SK-N-SH treated with all-trans-retinoic acid at 6 μM for 48 hours (cell line): ENCODE measurements around the gene DIP2B.

Experiments
- ARNTL ChIP-seq: fragments of 450-650 bp; formaldehyde crosslinking; IDR thresholded peaks from 2 replicates; pipeline ENCODE4 v1.5.0; 2020; ENCODE audit warnings: low read depth, mild to moderate bottlenecking, moderate library complexity, borderline replicate concordance
- BACH2 ChIP-seq: fragments of 250-450 bp; sonication (Bioruptor Pico); IDR thresholded peaks from 2 replicates; pipeline ENCODE4 v1.9.0; 2021; ENCODE audit warnings: mild to moderate bottlenecking, borderline replicate concordance
- CSDC2 ChIP-seq: fragments of 250-450 bp; sonication (Bioruptor Pico); IDR thresholded peaks from 2 replicates; pipeline ENCODE4 v1.5.0; 2020; ENCODE audit warnings: mild to moderate bottlenecking, moderate library complexity
- GLIS3 ChIP-seq: fragments of 250-450 bp; sonication (Bioruptor Pico); IDR thresholded peaks from 2 replicates; pipeline ENCODE4 v1.5.0; 2020; ENCODE audit warnings: mild to moderate bottlenecking, moderate library complexity
- OSR1 ChIP-seq: fragments of 250-450 bp; sonication (Bioruptor Pico); IDR thresholded peaks from 2 replicates; pipeline ENCODE4 v1.8.0; 2022; ENCODE audit warnings: moderate library complexity, mild to moderate bottlenecking, inconsistent platforms
- RARB ChIP-seq: fragments of 250-450 bp; sonication (Bioruptor Pico); IDR thresholded peaks from 2 replicates; pipeline ENCODE4 v1.8.0; 2021; ENCODE audit warnings: mild to moderate bottlenecking, moderate library complexity
- SNAI2 ChIP-seq: fragments of 250-450 bp; sonication (Bioruptor Pico); IDR thresholded peaks from 2 replicates; pipeline ENCODE4 v1.5.0; 2020; ENCODE audit warnings: mild to moderate bottlenecking, moderate library complexity
- TCF4 ChIP-seq: fragments of 250-450 bp; sonication (Bioruptor Pico); IDR thresholded peaks from 2 replicates; pipeline ENCODE4 v1.8.0; 2021; ENCODE audit warnings: mild to moderate bottlenecking, moderate library complexity, borderline replicate concordance
- ZFP3 ChIP-seq: fragments of 250-450 bp; sonication (Bioruptor Pico); IDR thresholded peaks from 2 replicates; pipeline ENCODE4 v1.5.0; 2020; ENCODE audit warnings: mild to moderate bottlenecking, moderate library complexity
- ZFP30 ChIP-seq: fragments of 450-650 bp; formaldehyde crosslinking; IDR thresholded peaks from 2 replicates; pipeline ENCODE4 v1.5.0; 2022; ENCODE audit warnings: mild to moderate bottlenecking, moderate library complexity
- TF ChIP-seq, protein P1 (sequence below): fragments of 250-450 bp; sonication (Bioruptor Pico); IDR thresholded peaks from 2 replicates; pipeline ENCODE4 v1.5.1; 2021; ENCODE audit warnings: mild to moderate bottlenecking, moderate library complexity
- TF ChIP-seq, protein P2 (sequence below): fragments of 250-450 bp; sonication (Bioruptor Pico); IDR thresholded peaks from 2 replicates; pipeline ENCODE4 v1.5.1; 2020; ENCODE audit warnings: low read depth, mild to moderate bottlenecking, moderate library complexity
- TF ChIP-seq, protein P3 (sequence below): fragments of 250-450 bp; sonication (Bioruptor Pico); IDR thresholded peaks from 2 replicates; pipeline ENCODE4 v1.8.0; 2020; ENCODE audit warnings: mild to moderate bottlenecking, moderate library complexity, borderline replicate concordance

DNA sequence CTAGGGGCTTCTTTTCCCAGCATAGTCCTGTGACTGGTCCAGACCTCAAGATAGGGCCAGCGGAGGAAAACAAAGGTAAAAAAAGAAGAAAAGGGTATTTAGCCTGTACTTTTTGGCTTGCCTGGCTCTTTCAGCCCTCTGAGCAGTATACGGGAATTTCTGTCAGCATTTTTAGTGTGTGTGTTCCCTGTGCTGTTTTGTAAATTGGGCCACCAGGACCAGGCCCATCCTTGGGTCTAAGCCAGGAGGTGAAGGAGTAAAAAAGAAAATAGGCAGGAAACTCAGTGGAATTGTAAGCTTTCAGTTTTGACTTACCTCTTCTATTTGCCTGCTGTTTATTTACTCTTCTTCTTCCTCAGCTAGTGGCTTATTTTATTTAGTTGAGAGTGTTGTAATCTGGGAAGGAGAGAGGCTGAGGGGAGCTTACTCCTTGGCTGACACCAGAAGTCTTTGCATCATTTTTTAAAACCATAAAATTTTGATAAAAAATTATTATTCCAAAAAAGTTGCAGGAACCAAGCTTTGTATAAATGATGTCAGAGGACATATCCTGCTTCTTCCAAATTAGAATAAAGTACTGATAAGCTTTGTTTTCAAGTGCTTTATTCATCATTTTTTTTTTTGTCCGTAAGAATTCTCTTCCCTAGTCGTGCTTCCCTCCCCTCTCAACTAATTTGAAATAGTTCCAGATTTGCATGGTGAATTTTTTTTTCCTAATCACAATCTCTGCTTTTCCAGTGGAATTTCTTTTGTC lies 63.7 kb downstream of the DIP2B start:
- TF ChIP-seq, protein P1, sequence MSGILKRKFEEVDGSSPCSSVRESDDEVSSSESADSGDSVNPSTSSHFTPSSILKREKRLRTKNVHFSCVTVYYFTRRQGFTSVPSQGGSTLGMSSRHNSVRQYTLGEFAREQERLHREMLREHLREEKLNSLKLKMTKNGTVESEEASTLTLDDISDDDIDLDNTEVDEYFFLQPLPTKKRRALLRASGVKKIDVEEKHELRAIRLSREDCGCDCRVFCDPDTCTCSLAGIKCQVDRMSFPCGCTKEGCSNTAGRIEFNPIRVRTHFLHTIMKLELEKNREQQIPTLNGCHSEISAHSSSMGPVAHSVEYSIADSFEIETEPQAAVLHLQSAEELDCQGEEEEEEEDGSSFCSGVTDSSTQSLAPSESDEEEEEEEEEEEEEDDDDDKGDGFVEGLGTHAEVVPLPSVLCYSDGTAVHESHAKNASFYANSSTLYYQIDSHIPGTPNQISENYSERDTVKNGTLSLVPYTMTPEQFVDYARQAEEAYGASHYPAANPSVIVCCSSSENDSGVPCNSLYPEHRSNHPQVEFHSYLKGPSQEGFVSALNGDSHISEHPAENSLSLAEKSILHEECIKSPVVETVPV (CRISPR knock-in tag) = no peak
- TF ChIP-seq SNAI2 (CRISPR knock-in tag) (no peak), ARNTL (no peak), TCF4 (no peak), ZFP30 (CRISPR knock-in tag) (no peak), ZFP3 (CRISPR knock-in tag) (no peak), GLIS3 (no peak), BACH2 (CRISPR knock-in tag) (no peak), CSDC2 (CRISPR knock-in tag) (no peak), RARB (CRISPR knock-in tag) (no peak), OSR1 (CRISPR knock-in tag) (no peak)
- TF ChIP-seq, protein P2, sequence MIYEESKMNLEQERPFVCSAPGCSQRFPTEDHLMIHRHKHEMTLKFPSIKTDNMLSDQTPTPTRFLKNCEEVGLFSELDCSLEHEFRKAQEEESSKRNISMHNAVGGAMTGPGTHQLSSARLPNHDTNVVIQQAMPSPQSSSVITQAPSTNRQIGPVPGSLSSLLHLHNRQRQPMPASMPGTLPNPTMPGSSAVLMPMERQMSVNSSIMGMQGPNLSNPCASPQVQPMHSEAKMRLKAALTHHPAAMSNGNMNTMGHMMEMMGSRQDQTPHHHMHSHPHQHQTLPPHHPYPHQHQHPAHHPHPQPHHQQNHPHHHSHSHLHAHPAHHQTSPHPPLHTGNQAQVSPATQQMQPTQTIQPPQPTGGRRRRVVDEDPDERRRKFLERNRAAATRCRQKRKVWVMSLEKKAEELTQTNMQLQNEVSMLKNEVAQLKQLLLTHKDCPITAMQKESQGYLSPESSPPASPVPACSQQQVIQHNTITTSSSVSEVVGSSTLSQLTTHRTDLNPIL = no peak
- TF ChIP-seq, protein P3, sequence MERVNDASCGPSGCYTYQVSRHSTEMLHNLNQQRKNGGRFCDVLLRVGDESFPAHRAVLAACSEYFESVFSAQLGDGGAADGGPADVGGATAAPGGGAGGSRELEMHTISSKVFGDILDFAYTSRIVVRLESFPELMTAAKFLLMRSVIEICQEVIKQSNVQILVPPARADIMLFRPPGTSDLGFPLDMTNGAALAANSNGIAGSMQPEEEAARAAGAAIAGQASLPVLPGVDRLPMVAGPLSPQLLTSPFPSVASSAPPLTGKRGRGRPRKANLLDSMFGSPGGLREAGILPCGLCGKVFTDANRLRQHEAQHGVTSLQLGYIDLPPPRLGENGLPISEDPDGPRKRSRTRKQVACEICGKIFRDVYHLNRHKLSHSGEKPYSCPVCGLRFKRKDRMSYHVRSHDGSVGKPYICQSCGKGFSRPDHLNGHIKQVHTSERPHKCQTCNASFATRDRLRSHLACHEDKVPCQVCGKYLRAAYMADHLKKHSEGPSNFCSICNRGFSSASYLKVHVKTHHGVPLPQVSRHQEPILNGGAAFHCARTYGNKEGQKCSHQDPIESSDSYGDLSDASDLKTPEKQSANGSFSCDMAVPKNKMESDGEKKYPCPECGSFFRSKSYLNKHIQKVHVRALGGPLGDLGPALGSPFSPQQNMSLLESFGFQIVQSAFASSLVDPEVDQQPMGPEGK (CRISPR knock-in tag) = no peak
